IMR-90 (cell line): ENCODE data around the gene PPP5C. TPM values are rescaled to one million over a fixed set of nuclear protein-coding genes. Genes with fewer than 3 reads are reported as not detected.

Experiments
- ATAC-seq: fragments of 200-7000 bp; cut with Tn5 transposase; 2 replicates; pipeline ENCODE4 v1.9.1; 2020; ENCODE audit warnings: low read depth, mild to moderate bottlenecking, moderate library complexity
- BruUV-seq: library from RNA; stranded (reverse); fragments of 400-500 nt; replicated peaks from 2 replicates; lab custom pipeline; 2021; lab: Mats Ljungman, UMichigan
- CTCF ChIA-PET: fragments of 300-600 bp; formaldehyde crosslinking; extraction: SDS; loops from one replicate; lab custom pipeline; 2021; ENCODE audit warnings: antibody characterized with exemption; lab: Yijun Ruan, JAX
- POLR2A ChIA-PET: fragments of 300-600 bp; sonication (Branson Sonifier 250); formaldehyde crosslinking; loops from one replicate; lab custom pipeline; 2022; ENCODE audit warnings: antibody characterized with exemption; ENCODE audit not compliant: unreplicated experiment; lab: Charles Lee
- DNase-seq: peaks from one replicate; pipeline ENCODE4 v3.0.0; 2013
- H2AFZ ChIP-seq: replicated peaks from 2 replicates; pipeline ENCODE3; 2013; ENCODE audit warnings: low read length, mild to moderate bottlenecking; ENCODE audit not compliant: poor library complexity
- H2AK5ac ChIP-seq: 2 replicates; pipeline ENCODE4 v1.6.1; 2013; ENCODE audit warnings: low read depth, low read length, inconsistent platforms
- H2AK9ac ChIP-seq: replicated peaks from 2 replicates; pipeline ENCODE3; 2013; ENCODE audit warnings: mild to moderate bottlenecking, low read depth, low read length, moderate library complexity; ENCODE audit not compliant: poor library complexity
- H2BK120ac ChIP-seq: 2 replicates; pipeline ENCODE4 v1.6.1; 2013; ENCODE audit warnings: low read depth, low read length, inconsistent platforms
- H2BK15ac ChIP-seq: 3 replicates; pipeline ENCODE4 v1.6.1; 2013; ENCODE audit warnings: low read depth, low read length, inconsistent platforms
- H2BK20ac ChIP-seq: 2 replicates; pipeline ENCODE4 v1.6.1; 2013; ENCODE audit warnings: low read depth, mild to moderate bottlenecking, inconsistent platforms, low read length, moderate library complexity
- H2BK5ac ChIP-seq: 2 replicates; pipeline ENCODE4 v1.6.1; 2013; ENCODE audit warnings: mild to moderate bottlenecking, low read depth, low read length, inconsistent platforms; ENCODE audit not compliant: poor library complexity, severe bottlenecking
- H3K14ac ChIP-seq: replicated peaks from 2 replicates; pipeline ENCODE4 v1.6.1; 2013; ENCODE audit warnings: low read depth, low read length, inconsistent platforms
- H3K18ac ChIP-seq: 2 replicates; pipeline ENCODE4 v1.6.1; 2013; ENCODE audit warnings: low read depth, low read length, control low read depth
- H3K23ac ChIP-seq: 2 replicates; pipeline ENCODE4 v1.6.1; 2013; ENCODE audit warnings: low read depth, low read length, inconsistent platforms
- H3K27ac ChIP-seq: 2 replicates; pipeline ENCODE4 v1.5.1; 2013; ENCODE audit warnings: mild to moderate bottlenecking, control low read depth, low read length; ENCODE audit not compliant: insufficient read depth
- H3K27me3 ChIP-seq: 2 replicates; pipeline ENCODE4 v1.6.1; 2013; ENCODE audit warnings: low read length; ENCODE audit not compliant: control insufficient read depth, insufficient read depth
- H3K36me3 ChIP-seq: 2 replicates; pipeline ENCODE4 v1.6.1; 2013; ENCODE audit warnings: low read length, mixed read lengths; ENCODE audit not compliant: control insufficient read depth, insufficient read depth
- H3K4ac ChIP-seq: 2 replicates; pipeline ENCODE4 v1.6.1; 2013; ENCODE audit warnings: low read depth, low read length, inconsistent platforms
- H3K4me1 ChIP-seq: 2 replicates; pipeline ENCODE4 v1.6.1; 2013; ENCODE audit warnings: low read length, mixed read lengths; ENCODE audit not compliant: control insufficient read depth, insufficient read depth
- H3K4me2 ChIP-seq: 2 replicates; pipeline ENCODE4 v1.6.1; 2013; ENCODE audit warnings: low read depth, mild to moderate bottlenecking, control low read depth, low read length, moderate library complexity
- H3K4me3 ChIP-seq: 2 replicates; pipeline ENCODE4 v1.5.1; 2013; ENCODE audit warnings: low read depth, mild to moderate bottlenecking, control low read depth, low read length, moderate library complexity; ENCODE audit not compliant: insufficient read depth
- H3K56ac ChIP-seq: 2 replicates; pipeline ENCODE4 v1.6.1; 2013; ENCODE audit warnings: low read length, inconsistent platforms; ENCODE audit not compliant: insufficient read depth; ENCODE audit errors: extremely low read depth
- H3K79me1 ChIP-seq, 2 experiments: 2 replicates each; pipeline ENCODE4 v1.6.1; 2013; ENCODE audit warnings: low read length in 2 of 2, inconsistent platforms in 1 of 2, low read depth in 1 of 2
- H3K9ac ChIP-seq: 2 replicates; pipeline ENCODE4 v1.6.1; 2013; ENCODE audit warnings: low read depth, low read length, control low read depth
- H3K9me1 ChIP-seq: 2 replicates; pipeline ENCODE4 v1.6.1; 2013; ENCODE audit warnings: low read length, inconsistent platforms; ENCODE audit not compliant: insufficient read depth
- H3K9me3 ChIP-seq: 2 replicates; pipeline ENCODE4 v1.6.1; 2013; ENCODE audit warnings: low read length; ENCODE audit not compliant: control insufficient read depth, insufficient read depth
- H4K20me1 ChIP-seq: 2 replicates; pipeline ENCODE4 v1.6.1; 2013; ENCODE audit warnings: low read length, inconsistent platforms; ENCODE audit not compliant: insufficient read depth
- H4K5ac ChIP-seq: 2 replicates; pipeline ENCODE4 v1.6.1; 2013; ENCODE audit warnings: mild to moderate bottlenecking, low read depth, low read length, control low read depth
- H4K8ac ChIP-seq, 2 experiments: 2 replicates each; pipeline ENCODE4 v1.6.1; 2013; ENCODE audit warnings: low read depth in 2 of 2, low read length in 2 of 2, control low read depth in 1 of 2, inconsistent platforms in 1 of 2
- H4K91ac ChIP-seq: 2 replicates; pipeline ENCODE4 v1.6.1; 2013; ENCODE audit warnings: low read depth, low read length, inconsistent platforms; ENCODE audit not compliant: insufficient read depth
- CEBPB ChIP-seq: IDR thresholded peaks from 2 replicates; pipeline ENCODE4 v1.6.1; 2012; ENCODE audit warnings: low read depth, low read length, improper control_type of control experiment
- CHD1 ChIP-seq: IDR thresholded peaks from 2 replicates; pipeline ENCODE4 v1.6.1; 2012; ENCODE audit warnings: low read depth, low read length, improper control_type of control experiment
- FOS ChIP-seq: fragments of 150-350 bp; IDR thresholded peaks from 2 replicates; pipeline ENCODE4 v1.6.1; 2016; ENCODE audit warnings: low read depth, low read length
- MAZ ChIP-seq: IDR thresholded peaks from 2 replicates; pipeline ENCODE4 v1.6.1; 2012; ENCODE audit warnings: low read depth, mild to moderate bottlenecking, low read length, improper control_type of control experiment, moderate library complexity, borderline replicate concordance
- RAD21 ChIP-seq: IDR thresholded peaks from 2 replicates; pipeline ENCODE4 v1.6.1; 2012; ENCODE audit warnings: low read length, improper control_type of control experiment
- SMC3 ChIP-seq: fragments of 150-350 bp; IDR thresholded peaks from 2 replicates; pipeline ENCODE4 v1.6.1; 2016; ENCODE audit warnings: low read depth, mild to moderate bottlenecking, antibody characterized with exemption, low read length, moderate library complexity
- WGBS, 2 experiments: methylation state at CpG; one replicate each; pipeline versions ENCODE4 v1.1.5 to v1.1.7; 2013; ENCODE audit warnings: missing lambda C conversion rate in 2 of 2; ENCODE audit not compliant: insufficient read length in 1 of 2; ENCODE audit errors: extremely low coverage in 2 of 2; 5-methylcytosine and 5-hydroxymethylcytosine counted together
- dilution Hi-C: fragments of 300-500 bp; cut with HindIII; formaldehyde crosslinking; loops from one replicate; pipeline ENCODE4 v1.14.3; 2018; ENCODE audit warnings: low sequenced_read_pairs; ENCODE audit not compliant: unreplicated experiment
- in situ Hi-C: fragments of 300-500 bp; cut with MboI; formaldehyde crosslinking; loops from 3 replicates; pipeline ENCODE4 v1.14.3; 2019; ENCODE audit warnings: low sequenced_read_pairs, inconsistent platforms, mixed read lengths
- intact Hi-C: fragments of 100-400 bp; cut with micrococcal nuclease; formaldehyde crosslinking; loops from 2 replicates; pipeline ENCODE4 v1.10.0; 2022
- polyA plus RNA-seq, 3 experiments: library from polyadenylated mRNA; depleted of rRNA; stranded (reverse); fragments of >200 nt; gene quantifications; 2 replicates each; pipeline ENCODE4 v1.2.3, GENCODE V29; 2012; ENCODE audit warnings: low replicate concordance in 1 of 3
- total RNA-seq: library from RNA; depleted of rRNA; stranded (reverse); fragments of >200 nt; gene quantifications from 2 replicates; pipeline ENCODE4 v1.2.3, GENCODE V29; 2012
- TF ChIP-seq, protein P1 (sequence below): conservative IDR thresholded peaks from 2 replicates; pipeline ENCODE4 v1.5.1; 2012; ENCODE audit warnings: mild to moderate bottlenecking, low read depth, low read length, improper control_type of control experiment
- TF ChIP-seq, protein P2 (sequence below): fragments of 150-350 bp; IDR thresholded peaks from 2 replicates; pipeline ENCODE4 v1.6.1; 2016; ENCODE audit warnings: low read depth, mild to moderate bottlenecking, low read length, moderate library complexity, borderline replicate concordance

Gene PPP5C
- total and polyA plus RNA-seq, 2 of the 4 experiments (the other 2 are of a cell fraction): 80.5 to 128 TPM

DNA sequence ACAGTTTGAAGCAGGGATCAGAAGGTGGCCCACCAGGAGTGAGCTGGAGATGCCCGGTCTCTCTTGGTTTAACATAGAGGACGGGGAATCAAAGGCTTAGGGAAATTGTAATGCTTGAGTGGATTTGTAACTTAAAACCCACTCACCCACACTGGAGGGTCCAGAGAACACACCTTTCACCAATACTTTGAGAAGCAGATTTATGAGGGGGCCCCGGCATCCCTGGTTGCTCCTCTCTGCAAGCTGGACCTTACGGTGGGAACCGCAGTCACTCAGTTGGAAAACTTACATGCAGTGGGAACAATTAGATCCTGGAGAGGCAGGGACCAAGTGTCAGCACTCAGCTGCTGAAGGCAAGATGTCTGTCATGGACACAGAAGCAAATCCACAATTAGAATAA is 20.5 kb downstream of the PPP5C start:
- Histone ChIP-seq H3K9ac (no peak overlapping the region), H2BK5ac (no peak overlapping the region), H2AK5ac (no peak overlapping the region), H3K23ac (no peak overlapping the region), H3K9me1 (peaks cover 22% of the 10 kb centered on the region), H2BK20ac (no peak overlapping the region), H2AFZ (no peak overlapping the region), H3K4me3 (no peak overlapping the region), H3K56ac (no peak overlapping the region), H2BK120ac (no peak overlapping the region), H3K27me3 (no peaks in the 10 kb centered on the region), H3K4me1 (peaks cover 13% of the 10 kb centered on the region), H3K27ac (no peak overlapping the region), H3K79me1 (peaks cover 25 to 72% of the 10 kb centered on the region in 2 experiments), H2AK9ac (no peak overlapping the region), H4K20me1 (peaks cover 16% of the 10 kb centered on the region), H4K5ac (no peak overlapping the region), H3K4ac (no peak overlapping the region), H3K4me2 (no peak overlapping the region), H4K8ac (no peak overlapping the region), H3K9me3 (no peaks in the 10 kb centered on the region), H4K91ac (no peak overlapping the region), H3K36me3 (peaks cover 24% of the 10 kb centered on the region), H2BK15ac (no peak overlapping the region), H3K14ac (no peak overlapping the region), H3K18ac (no peak overlapping the region)
- dilution Hi-C loops: no loop called here
- BruUV-seq: no TSS peak
- TF ChIP-seq, protein P1, sequence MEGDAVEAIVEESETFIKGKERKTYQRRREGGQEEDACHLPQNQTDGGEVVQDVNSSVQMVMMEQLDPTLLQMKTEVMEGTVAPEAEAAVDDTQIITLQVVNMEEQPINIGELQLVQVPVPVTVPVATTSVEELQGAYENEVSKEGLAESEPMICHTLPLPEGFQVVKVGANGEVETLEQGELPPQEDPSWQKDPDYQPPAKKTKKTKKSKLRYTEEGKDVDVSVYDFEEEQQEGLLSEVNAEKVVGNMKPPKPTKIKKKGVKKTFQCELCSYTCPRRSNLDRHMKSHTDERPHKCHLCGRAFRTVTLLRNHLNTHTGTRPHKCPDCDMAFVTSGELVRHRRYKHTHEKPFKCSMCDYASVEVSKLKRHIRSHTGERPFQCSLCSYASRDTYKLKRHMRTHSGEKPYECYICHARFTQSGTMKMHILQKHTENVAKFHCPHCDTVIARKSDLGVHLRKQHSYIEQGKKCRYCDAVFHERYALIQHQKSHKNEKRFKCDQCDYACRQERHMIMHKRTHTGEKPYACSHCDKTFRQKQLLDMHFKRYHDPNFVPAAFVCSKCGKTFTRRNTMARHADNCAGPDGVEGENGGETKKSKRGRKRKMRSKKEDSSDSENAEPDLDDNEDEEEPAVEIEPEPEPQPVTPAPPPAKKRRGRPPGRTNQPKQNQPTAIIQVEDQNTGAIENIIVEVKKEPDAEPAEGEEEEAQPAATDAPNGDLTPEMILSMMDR: no peak
- no peak for TF ChIP-seq RAD21
- no peak for TF ChIP-seq CEBPB
- no peak for TF ChIP-seq CHD1
- TF ChIP-seq FOS: no peak
- no peak for TF ChIP-seq MAZ
- TF ChIP-seq, protein P2, sequence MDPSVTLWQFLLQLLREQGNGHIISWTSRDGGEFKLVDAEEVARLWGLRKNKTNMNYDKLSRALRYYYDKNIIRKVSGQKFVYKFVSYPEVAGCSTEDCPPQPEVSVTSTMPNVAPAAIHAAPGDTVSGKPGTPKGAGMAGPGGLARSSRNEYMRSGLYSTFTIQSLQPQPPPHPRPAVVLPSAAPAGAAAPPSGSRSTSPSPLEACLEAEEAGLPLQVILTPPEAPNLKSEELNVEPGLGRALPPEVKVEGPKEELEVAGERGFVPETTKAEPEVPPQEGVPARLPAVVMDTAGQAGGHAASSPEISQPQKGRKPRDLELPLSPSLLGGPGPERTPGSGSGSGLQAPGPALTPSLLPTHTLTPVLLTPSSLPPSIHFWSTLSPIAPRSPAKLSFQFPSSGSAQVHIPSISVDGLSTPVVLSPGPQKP: no peak
- no peak for TF ChIP-seq SMC3
- no peak for ATAC-seq
- CTCF ChIA-PET: interaction anchor here (0.6 kb wide), 1 partner anchor 18 kb away, joined by 5 read pairs; no protein-coding TSS in a partner anchor
- 100% methylated on average over 3 of the region's 5 CpGs; no CpG with 5 or more reads in 1 of the 2 experiments for WGBS, 2 experiments
- in situ Hi-C loops: no loop called here
- intact Hi-C loops: no loop called here
- no peak for DNase-seq
- POLR2A ChIA-PET: no interaction called here
